Measurements from ENCODE around the gene ASB18.

ASB18 gene

DNA sequence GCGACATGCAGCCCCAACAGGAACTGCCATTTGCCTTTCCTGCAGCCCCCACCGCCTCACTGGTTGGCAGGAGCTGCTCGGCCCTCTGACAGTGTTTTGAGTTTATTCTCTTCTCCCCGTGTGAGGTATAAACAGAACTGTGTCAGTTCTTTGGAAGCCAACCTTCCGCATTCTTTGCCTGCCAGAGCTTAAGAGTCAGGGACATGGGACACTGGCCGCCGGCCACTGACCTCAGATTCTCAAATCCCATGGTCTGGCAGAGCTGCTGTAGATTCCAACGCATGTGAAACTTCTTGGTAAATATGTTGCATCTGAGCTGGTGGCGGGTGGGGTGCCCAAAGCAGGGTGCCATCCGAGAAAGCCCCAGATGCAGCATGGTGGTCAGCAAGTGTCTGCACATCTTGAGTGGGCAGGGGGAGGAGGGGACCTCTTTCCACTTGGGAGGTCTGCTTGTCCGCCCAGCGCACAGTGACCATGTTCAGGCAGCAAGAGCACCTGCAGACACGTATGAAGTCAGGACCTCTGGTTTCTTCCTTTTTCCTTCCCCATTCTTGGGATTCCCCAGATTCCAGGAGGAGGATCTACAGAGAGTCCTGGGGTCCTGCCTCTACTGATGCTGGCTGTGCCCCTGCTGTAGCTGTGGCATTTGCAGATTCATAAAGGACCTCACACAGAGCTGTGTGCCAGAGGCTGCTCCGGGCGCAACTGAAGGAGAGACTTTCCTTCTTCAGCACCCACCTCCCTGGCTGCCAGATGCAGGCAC is 23.8 kb downstream of the ASB18 start:
- no peak for DNase-seq

DNA sequence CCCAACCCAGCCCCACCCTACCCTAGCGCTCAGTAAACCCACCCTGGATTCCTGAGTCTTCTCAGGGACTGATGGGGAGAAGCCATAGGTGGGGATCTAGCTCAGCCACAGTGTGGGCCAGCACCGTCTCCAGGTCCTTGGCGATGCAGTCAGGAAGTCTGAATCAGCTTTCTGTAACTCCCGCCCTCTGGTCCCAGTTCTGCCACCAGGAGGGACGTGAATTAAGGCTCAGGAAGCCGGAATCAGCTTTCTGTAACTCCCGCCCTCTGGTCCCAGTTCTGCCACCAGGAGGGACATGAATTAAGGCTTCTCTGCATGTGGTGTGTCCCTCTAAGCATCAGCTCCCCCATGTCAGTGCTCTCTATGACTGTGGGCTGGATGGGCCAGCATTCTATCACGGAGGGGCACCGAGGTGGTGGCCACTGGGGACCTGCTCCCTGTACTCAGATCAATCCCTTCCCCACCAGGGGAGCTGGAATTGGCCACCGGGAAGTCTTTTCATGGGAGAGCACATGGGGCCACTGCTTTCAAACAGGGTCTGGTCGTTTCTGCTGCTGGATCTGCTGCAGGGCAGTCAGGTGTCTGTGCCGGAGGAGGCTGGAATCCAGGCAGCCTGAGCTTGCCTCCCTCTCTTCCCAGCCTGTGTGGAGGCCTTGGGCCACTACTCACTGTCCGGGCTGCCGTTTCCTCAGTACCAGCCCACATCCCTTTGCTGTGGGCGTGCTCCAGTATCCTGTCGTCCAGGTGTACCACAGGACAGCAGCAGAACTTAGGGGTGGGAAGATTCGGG is 24.7 kb downstream of the ASB18 start:
- DNase-seq, result no peak

DNA sequence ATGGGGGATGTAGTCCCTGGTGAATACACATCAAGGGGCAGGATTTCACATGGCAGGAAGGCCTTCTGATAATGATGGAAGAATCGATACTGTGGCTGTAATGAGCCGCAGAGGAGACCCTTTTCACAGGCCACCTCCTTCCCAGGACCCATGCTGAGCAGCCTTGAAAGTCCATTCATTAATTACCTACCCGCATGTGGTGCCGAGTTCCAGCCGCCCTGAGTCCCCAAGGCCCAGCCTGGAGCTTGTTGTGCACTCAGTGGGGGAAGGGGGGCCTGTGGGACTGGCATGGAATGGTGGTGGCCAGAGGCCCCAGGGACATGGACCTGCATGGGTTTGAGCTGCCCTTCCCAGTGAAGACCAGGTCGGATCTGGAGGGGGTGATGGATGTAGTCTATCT is 25.5 kb downstream of the ASB18 start:
- no peak for DNase-seq

DNA sequence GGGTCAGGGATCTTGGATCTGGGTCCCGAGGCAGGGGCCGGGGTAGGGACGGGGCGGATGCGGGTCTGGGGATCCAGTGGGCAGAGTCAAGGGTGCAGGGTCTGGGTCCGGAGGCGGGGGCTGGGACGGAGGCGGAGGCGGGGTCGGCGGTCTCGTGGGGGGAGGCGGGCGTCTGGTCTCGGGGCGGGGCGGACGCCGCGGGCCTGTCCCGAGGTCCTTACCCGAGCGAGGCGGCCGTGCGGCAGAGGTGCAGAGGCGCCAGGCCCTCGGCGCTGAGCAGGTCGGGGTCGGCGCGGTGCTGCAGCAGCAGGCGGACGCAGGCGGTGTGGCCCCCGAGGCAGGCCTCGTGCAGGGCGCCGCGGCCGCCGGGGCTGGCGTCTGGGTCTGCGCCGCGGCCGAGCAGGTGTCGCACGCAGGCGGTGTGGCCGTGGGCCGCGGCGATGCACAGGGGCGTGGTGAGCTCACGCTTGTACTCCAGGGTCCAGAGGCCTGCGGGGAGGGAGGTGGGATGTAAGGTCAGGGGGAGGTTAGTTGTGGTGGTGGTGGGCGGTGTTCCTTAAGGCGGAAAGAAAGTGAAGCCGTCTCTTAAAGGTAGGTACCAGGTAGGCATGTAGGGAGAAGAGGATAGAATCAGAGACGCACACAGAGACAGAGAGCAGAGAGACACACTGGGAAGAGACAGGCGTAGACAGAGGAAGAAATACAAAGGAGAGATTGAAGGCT is 26.6 kb downstream of the ASB18 start:
- DNase-seq, result no peak

DNA sequence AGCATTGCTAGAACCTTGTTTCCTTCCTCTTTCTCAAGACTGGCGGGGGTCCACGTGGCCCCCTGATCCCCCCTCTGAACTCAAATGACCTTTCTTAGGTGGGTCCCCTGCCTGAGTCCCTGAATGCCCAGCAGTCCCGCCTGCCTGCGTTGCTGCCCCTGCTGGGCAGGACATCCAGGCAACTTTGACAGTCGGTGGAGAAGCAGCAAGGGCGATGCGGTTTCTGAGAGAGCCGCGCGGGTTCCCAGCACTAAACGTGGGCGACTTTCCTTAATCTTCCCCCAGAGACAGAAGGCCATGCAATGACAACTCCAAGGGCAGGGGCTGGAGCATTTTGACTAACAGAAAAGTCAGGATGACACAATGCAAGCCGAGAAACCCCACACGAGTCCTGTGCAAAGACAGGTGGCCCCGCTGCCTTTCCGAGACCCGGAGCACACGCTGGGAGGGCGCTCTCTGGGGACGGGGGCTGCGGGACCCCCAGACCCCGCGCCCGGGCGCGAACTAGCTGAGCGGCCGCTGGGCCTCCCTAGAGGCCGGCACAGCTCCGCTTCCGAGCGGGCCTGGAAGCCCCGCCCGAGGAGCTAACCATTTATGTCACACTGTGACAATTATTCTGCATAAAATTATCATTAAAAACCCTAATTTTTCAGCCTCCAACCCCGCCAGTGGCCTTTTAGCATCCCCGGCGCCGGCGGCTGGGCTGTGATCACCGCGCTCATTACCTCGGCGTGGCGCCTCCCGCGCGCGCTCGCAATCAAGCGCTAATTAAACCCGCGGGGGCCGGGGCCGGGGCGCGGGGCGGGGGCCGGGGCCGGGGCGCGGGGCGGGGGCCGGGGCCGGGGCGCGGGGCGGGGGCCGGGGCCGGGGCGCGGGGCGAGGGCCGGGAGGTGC is 27.4 kb downstream of the ASB18 start:
- DNase-seq, result no peak

DNA sequence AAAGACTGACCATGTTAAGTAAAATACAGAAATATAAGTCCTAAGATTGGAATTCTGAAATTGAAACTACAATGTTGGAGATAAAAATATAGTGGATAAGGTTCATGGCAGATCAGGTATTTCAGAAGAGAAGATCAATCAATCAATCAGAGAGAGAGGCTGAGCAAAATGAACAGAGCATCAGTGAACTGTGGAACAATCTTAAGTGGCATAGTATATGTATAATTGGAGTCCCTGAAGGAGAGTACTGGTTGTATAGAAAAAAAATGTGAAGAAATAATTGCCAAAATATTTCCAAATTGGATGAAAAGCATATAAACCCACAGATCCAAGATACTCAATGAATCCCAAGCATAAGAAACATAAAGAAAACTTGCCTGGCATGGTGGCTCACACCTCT is 35.0 kb downstream of the ASB18 start:
- DNase-seq, result no peak

DNA sequence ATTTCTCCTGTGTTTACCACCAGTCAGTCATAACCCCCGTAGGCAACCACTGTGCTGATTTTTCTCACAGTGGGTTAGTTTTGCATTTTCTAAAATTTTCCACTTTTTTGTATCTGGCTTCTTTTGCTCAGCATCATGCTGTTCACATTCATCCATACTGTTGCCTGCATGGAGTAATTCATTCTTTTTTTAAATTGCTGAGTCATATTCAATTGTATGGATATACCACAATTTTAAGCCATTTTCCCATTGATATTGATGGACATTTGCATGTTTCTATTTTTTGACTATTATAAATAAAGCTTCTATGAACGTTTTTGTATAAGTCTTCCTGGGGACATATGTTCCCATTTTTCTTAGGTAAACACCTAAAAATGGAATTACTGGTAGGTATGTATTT is 40.5 kb downstream of the ASB18 start:
- no peak for DNase-seq

DNA sequence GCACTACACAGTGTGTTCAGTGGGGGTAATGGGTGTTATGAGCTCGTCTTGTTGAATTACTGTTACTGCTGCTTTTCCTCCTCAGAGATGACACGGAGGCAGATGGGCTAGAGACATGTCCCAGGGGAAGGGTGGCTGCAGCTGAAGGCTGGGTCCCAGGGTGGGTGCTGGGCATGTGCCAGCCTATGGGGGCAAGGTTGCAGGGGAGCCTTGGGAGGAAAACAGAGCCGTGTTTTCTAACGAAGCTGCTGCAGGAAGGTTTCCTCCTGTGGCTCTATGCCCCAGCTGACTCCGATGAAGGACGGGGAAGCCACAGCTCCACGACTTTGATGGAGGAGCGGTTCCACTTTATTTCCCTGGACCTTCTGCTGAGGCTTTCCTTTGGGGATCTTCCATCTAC is 42.4 kb downstream of the ASB18 start:
- DNase-seq, result no peak

DNA sequence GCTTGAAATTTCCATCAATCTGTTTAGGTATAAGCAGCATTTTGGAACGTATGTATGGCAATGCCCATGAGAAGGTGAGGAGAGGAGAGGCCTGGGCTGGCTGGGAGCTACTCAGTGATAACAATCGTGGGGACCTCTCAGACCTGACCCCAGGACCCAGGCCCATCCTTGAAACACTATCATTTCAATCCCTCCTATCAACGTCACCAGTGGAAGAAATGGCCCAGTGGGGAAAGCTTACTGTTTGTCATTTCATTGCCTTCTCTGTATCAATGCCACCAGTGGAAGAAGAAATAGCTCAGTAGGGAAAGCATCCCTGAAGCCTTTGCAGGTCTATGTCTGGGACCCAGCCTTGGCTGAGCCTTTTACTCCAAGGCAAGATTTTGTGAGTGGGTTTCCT is 44.8 kb downstream of the ASB18 start:
- no peak for DNase-seq

DNA sequence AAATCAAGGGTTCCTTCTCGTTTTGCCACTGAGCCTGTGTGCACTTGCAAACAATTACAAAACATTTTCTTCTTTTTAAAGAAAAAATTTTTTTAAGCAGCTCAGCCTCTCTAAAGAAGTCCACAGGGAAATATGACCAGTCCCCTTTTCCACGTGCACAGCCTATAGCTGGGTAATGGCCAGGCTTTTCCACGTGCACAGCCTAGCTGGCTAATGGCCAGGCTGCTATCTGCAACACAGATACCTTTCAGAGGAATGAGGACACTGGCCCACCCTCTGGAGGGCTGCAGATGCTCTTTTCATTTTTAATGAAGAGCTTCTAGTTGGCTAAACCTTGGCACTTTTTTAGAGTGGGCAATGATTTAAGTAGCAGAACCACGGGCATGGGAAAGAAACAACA is 46.3 kb downstream of the ASB18 start:
- no peak for DNase-seq

DNA sequence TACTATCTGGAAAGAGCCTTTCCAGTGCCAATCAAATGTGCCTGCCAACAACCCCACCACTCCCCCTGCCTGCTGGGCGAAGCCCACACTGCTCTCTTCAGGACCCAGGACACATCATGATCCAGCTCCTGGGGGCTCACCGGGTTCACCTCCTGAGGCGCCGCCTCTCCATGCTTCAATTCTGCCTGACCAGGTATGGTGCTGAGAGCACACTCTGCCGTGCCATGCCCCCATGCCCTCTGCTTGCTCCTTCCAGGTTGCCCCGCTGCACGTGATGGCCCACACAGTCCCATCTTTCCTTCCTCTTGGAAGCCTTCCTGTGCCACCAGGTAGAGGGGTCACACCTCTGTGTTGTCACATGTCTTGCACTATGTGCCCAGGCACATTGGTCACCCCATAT is 47.5 kb downstream of the ASB18 start:
- DNase-seq, result no peak

DNA sequence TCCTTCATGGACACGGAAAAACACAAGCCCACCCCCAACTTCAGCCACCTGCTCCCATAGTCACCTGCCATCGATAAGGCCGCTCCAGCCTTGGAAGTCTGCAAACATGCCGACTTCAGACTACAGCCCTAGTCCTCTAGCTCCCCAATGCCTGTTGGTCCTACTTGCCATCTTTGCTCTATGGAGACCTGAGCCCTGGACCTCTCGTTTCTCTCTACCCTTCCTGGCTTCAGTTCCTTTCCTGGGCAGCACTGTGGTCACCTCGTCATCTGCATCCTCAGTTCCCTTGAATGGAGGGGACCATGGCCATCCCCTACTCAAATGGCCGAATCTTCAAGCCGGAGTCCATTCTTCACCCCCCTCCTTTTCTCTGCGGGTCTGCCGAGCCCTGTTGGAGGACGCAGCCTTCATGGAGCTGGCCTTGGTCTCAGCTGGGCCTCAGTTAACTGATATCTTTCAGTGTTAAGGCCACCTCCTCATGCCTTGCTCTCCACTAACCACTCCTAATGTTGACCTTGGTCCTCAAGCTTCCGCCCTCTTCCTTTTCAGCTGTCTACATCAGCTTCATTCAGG is 48.4 kb downstream of the ASB18 start:
- DNase-seq, result no peak

DNA sequence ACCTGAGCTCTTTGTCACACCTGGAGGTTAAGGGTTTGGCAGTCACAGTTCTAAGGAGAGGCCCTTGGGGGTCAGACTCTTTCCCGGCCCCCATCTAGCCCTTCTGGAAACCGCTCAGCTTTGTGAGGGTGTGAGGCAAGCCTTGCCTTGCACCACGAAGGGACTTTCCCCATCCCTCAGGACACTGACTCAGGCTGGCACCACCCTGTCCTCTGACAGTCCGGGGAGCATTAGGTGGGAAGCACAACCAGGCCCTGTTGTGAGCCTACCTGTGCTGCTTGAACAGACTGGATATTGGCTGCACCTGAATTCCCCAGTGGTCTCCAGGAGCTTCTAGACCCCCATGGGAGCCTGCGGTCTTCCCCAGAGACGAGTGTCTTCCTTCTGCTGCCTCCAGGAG is 49.0 kb downstream of the ASB18 start:
- no peak for DNase-seq

DNA sequence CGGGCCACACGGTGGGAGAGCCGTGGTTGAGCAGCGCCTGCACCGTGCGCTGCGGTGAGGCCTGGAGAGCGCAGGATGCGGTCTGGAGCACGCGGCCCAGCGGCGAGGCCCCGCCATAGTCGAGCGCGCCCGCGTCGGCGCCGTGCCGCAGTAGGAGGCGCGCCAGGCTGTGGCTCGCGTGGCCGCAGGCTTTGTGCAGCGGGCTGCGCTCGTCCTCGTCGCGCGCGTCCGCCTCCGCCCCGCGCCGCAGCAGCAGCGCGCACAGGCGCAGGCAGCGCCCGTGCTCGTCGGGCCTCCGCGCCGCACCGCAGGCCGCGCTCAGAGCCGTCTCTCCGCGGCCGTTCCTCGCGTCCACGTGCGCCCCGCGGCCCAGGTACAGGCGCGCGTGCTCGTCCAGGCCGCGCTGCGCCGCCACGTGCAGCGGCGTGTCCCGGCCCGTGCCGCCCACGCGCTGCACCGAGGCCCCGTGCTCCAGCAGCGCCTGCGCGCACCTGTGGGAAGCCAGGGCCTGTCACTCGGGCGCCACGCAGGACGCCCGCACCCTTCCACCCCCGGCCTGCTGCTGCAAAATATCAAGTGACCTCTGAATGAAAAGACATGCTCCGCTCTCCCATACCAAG is 49.7 kb downstream of the ASB18 start:
- no peak for DNase-seq

DNA sequence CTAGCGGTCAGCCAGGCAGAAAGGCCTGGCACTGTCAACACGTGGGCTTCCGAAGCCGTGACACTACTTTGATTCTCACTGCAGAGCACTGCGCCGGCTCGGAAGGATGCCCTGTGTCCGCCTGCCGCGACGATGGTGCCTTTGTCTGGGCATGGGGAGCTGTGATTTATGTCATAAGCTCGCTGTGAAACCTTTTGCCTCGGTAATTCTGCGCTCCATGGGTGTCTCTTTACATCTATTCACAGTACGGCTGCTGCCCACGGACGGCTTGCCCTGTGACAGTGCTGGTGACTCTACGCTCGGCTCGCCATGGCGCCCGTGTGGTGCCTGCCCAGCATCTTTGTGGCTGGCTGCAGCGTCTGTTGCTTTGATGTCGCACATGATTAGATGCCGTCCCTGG is 52.9 kb downstream of the ASB18 start:
- no peak for DNase-seq

DNA sequence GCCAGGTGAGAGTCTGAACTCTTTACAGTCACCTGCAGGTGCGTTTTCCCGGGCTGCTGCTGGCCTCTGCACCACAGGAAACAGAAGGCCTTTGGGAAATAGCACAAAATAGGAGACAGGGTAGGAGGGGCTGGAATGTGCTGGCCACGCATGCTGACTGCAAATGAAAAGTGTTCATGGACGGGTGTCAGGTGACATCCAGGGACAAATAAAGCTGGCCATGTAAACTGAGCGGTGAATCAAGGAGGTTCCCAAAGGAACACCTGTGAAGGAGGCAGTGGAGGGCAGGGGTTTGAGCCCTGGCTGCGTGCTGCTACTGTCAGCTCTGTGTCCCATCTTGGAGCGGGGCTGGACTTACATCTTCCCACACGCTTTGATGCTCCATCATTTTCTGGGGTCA is 53.7 kb downstream of the ASB18 start:
- no peak for DNase-seq

DNA sequence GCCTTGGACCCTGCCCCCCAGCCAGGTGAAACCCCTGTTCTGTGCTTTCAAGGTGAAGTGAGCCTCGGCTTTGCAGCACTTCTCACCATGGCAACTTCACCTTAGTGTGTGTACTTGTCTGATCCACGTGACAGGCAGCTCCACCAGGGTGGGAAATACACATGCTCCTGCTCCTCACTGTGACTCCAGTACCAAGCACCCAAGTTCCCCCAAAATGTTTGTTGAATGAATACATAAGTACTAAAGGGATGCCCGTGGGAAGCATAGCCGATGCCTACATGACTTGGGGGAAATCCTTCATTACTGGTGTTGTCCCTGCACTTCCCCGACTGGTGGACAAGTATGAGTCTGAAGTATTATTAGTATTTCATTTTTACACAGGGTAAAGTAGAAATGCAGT is 54.2 kb downstream of the ASB18 start:
- DNase-seq, result no peak

DNA sequence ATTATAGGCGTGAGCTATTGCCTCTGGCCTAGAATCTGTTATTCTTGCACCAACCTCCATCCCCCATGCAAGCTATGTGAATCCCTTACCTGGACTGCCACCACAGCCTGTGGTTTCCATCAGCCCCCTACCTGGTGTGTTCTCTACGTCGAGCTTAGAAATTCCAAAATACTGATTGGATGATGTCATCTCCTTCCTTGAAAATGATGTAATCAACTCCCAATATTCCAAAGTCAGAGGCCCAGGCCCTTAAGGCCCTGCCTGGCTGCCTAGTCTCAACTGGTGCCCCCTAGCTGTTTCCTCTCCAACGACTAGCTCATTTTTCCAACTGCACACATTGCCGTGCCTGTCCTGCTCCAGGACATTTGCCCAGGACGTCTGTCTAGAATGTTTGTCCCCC is 54.7 kb downstream of the ASB18 start:
- DNase-seq, result no peak

DNA sequence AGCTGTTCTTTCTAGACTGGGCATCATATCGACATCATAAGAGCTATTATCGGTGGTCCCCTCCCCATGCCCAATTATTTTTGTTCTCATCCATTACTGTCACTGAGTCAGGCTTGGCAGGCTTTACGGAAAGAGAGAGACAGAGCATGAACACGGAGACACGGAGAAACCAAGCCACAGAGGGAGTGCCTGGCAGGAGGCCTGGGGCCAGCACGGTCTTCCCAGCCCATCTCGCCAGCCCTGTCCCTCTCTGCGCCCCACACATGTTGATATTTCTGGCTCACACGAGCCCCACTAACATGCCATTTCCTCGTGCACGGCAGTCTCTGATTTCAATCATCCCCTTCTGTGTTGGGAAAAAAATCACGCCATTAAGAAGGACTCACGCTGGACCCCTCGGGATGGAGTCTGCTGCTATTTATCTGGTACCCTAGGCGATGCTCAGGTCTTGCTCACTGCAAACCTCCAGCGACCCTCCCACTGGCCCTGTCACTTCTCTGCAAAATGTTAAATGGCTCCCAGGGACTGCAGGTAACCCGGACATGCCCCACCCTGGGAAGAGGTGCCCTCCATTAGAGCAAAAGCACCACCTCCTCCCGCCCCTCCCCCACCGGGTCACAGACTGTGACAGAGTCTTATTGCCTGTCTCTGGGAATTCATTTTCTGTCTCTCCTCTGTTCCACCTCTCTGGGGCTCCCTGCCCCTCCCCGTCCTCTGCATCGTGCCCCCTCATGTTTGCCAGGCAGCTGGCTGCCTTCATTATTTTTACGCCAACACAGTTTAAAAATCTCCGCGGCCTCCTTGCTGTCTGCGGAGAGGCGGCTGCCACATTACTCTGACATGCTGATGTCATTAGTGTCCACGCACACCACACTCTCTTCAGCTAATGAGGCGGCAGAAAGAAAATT is 55.9 kb downstream of the ASB18 start:
- no peak for DNase-seq

DNA sequence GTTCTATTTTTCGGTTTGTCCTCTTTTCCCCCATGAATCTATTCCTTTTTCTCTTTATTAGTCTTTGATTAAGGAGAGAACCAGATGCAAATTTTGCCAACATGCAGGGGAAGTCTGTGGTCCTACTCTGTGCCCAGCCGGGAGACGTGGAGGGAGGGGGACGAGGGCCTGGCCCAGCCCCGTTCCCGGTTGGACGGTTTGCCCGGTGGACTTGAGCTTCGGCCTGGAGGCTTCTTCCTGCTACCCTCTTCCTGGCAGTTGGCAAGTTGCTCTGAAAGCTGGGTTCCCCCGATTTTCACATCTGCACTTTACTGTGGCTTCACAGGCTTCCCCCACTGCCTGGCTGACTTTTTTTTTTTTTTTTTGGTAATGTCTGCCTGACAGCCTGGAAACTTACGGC is 56.7 kb downstream of the ASB18 start:
- no peak for DNase-seq
